Endothelial cell of umbilical vein (primary cell): ENCODE data around the gene PIGM.

Source experiments
- EZH2 ChIP-seq: IDR thresholded peaks from 2 replicates; pipeline ENCODE4 v1.6.1; 2012; ENCODE audit warnings: borderline replicate concordance, low read depth, mild to moderate bottlenecking, moderate library complexity, low read length, inconsistent platforms; ENCODE audit not compliant: severe bottlenecking
- FOS ChIP-seq: IDR thresholded peaks from 2 replicates; pipeline ENCODE4 v1.6.1; 2011; ENCODE audit warnings: mild to moderate bottlenecking, low read length, moderate library complexity, borderline replicate concordance; ENCODE audit not compliant: insufficient read depth
- GATA2 ChIP-seq: IDR thresholded peaks from 2 replicates; pipeline ENCODE4 v1.7.0; 2011; ENCODE audit warnings: low read depth, mild to moderate bottlenecking, moderate library complexity, mixed read lengths, low read length; ENCODE audit not compliant: insufficient read length, insufficient read depth
- JUN ChIP-seq: IDR thresholded peaks from 2 replicates; pipeline ENCODE4 v1.6.1; 2011; ENCODE audit warnings: borderline replicate concordance, low read depth; ENCODE audit not compliant: insufficient read length, insufficient read depth
- MAX ChIP-seq: IDR thresholded peaks from 2 replicates; pipeline ENCODE4 v1.6.1; 2011; ENCODE audit not compliant: insufficient read depth, insufficient read length
- MYC ChIP-seq: IDR thresholded peaks from one replicate; pipeline ENCODE4 v1.6.1; 2011; ENCODE audit warnings: mild to moderate bottlenecking, low read depth, low read length
- POLR2A ChIP-seq: IDR thresholded peaks from 2 replicates; pipeline ENCODE4 v1.6.1; 2012; ENCODE audit warnings: low read depth, mild to moderate bottlenecking, control low read depth, low read length
- POLR2AphosphoS5 ChIP-seq: IDR thresholded peaks from 2 replicates; pipeline ENCODE4 v1.6.1; 2012; ENCODE audit warnings: low read depth, mild to moderate bottlenecking, control low read depth, low read length, moderate library complexity; ENCODE audit not compliant: insufficient read depth
- TF ChIP-seq, protein P1 (sequence below), 2 donors: IDR thresholded peaks; 1 replicate in 1 of 2; 2 replicates in 1 of 2; pipeline ENCODE4 v1.5.1; 2011; ENCODE audit warnings: low read length in 2 of 2, mild to moderate bottlenecking in 2 of 2, moderate library complexity in 2 of 2, control low read depth in 1 of 2, inconsistent platforms in 1 of 2, low read depth in 1 of 2; ENCODE audit not compliant: insufficient read depth in 1 of 2; ENCODE audit errors: extremely low read depth in 1 of 2

DNA sequence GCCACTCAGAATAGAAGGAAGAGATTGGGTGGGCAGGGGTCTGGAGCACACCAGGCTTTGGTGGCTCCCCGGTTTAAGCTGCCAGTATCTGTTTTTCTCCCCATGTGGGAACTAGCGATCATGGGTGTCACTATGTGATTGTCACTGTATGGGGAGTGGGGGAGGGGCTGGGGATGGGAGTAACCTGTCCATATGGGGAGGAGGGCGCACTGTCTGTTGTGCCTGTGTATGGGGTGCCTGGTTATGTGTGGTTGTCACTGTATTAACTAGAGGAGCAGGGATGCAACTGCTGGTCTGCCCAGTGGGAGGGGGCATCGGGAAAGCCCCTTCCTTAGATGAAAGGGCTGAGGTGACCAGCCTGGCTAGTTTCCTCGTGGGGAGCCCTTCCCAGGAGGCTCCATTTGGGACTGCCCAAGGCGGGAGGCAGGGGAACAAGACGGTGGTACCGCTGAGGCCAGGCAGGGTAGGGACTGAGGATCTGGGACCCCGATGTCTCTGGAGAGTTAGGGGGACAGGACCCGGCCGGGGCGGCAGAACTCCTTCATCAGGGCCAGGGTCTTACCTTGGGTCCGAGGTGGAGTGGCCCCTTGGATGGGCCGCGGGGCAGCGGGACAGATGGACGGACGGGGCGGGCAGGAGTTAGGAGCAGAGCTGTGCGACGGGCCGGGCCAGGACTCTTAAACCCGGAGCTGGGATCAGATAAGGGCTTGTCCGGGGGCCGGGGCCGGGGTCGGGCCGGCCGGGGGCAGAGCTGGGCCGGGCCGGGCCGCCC lies 37.9 kb upstream of the PIGM start, which contains the start of gene KCNJ10:
- no peak for TF ChIP-seq POLR2A
- no peak for TF ChIP-seq JUN
- TF ChIP-seq, protein P1, sequence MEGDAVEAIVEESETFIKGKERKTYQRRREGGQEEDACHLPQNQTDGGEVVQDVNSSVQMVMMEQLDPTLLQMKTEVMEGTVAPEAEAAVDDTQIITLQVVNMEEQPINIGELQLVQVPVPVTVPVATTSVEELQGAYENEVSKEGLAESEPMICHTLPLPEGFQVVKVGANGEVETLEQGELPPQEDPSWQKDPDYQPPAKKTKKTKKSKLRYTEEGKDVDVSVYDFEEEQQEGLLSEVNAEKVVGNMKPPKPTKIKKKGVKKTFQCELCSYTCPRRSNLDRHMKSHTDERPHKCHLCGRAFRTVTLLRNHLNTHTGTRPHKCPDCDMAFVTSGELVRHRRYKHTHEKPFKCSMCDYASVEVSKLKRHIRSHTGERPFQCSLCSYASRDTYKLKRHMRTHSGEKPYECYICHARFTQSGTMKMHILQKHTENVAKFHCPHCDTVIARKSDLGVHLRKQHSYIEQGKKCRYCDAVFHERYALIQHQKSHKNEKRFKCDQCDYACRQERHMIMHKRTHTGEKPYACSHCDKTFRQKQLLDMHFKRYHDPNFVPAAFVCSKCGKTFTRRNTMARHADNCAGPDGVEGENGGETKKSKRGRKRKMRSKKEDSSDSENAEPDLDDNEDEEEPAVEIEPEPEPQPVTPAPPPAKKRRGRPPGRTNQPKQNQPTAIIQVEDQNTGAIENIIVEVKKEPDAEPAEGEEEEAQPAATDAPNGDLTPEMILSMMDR (IDR thresholded peaks at IDR 0.05; ENCODE audit: extremely low read depth in 1 of 2, insufficient read depth in 1 of 2, low read depth in 1 of 2, low read length in 2 of 2) = no peak
- no peak for TF ChIP-seq POLR2AphosphoS5
- no peak for TF ChIP-seq EZH2
- no peak for TF ChIP-seq MAX
- no peak for TF ChIP-seq MYC
- no peak for TF ChIP-seq GATA2
- no peak for TF ChIP-seq FOS
